Measurements from ENCODE around the gene C1orf226.
A peak's percentile ranks its signal among the peaks of the same experiment; 100 is the strongest.

Gene C1orf226

DNA sequence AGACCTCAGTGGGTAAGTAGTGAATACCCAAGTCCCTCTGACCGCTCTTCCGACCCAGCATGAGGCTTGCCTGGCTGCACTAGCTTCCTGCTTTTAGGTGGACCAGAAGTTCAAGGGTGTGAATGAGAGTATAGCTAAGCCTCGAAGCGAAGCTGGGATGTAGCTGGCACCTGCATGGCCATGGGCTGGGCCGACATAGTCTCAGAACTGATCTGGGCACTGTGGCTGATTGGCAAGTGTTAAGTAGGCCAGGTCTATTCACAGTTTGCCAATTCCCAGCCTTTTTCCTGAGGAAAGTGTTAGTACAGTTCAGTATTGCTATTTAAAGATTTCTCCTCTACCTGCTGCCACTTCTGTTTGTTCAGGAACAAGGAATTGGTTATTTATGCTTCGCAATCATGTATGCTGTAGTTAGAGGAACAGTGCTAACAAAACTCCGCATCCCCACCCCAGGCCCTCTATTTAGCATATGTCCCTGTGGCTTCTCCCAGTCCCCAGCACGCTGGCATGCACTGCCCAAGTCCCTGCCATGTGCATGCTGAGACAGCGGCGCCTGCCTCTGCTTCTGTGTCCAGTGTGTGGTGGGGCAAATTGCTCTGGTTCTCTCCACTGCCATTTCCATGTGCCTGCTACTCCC, 21.2 kb upstream of the C1orf226 start:
- Mint-ChIP-seq H3K4me3 (no peak overlapping the region), H3K9me3 (no peaks in the 10 kb centered on the region), H3K27ac (no peak overlapping the region), H3K36me3 (no peaks in the 10 kb centered on the region), H3K4me1 (no peaks in the 10 kb centered on the region)
- DNase-seq (ENCODE audit: low spot score in 2 of 2) (no peak), ATAC-seq (no peak)

DNA sequence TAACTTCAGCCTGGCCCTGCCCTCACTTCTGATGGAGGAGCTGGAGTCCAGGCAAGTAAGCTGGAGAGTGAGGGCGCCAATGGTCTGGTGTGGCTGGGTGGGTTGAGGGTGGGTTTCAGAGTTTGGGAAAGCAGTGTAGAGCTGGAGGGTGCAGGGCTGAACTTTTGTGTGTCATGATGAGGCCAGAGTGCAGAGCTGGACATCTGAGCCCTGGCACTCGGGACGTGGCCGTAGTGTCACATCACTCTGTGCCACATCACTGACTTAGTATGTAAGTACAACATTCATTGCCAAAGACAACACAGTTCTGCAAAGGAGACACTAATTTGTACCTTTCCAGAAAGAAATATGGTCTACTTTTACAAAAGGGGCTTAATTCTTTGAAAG, 20.7 kb upstream of the C1orf226 start:
- Mint-ChIP-seq H3K4me1 (no peaks in the 10 kb centered on the region), H3K9me3 (no peaks in the 10 kb centered on the region), H3K4me3 (no peak overlapping the region), H3K27ac (no peak overlapping the region), H3K36me3 (no peaks in the 10 kb centered on the region)
- no peak for ATAC-seq
- DNase-seq (ENCODE audit: low spot score in 2 of 2), result no peak

DNA sequence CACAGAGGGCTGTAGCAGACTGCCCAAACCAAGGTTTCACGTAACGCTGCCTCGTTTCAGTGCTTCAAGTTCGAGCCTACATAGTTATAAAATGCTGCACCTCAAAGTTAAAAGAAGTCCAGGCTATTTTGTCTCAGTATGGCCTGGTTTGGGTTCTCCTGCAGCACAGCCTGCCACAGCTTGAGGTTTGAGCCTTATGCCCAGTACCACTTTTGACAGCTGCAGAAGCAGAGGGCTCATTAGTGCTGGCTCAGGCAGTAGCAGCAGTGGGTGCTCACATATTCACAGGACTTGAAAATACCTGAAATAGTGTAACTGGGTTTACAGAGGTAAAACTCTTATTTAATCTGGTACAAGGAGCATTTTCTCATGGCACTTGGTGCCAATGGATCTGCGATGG, 20.2 kb upstream of the C1orf226 start:
- ATAC-seq (no peak), DNase-seq (ENCODE audit: low spot score in 2 of 2) (no peak)
- Mint-ChIP-seq H3K9me3 (no peaks in the 10 kb centered on the region), H3K4me3 (no peak overlapping the region), H3K36me3 (no peaks in the 10 kb centered on the region), H3K27ac (no peak overlapping the region), H3K4me1 (no peaks in the 10 kb centered on the region)

- Mint-ChIP-seq H3K4me3 (no peak overlapping the region), H3K9me3 (no peaks in the 10 kb centered on the region), H3K36me3 (no peaks in the 10 kb centered on the region), H3K4me1 (no peaks in the 10 kb centered on the region), H3K27ac (no peak overlapping the region)
- DNase-seq (ENCODE audit: low spot score in 2 of 2), result no peak
- ATAC-seq, result no peak
Observed at GRCh38 chr1:162363823-162364222, 17.7 kb upstream of the C1orf226 start.

DNA sequence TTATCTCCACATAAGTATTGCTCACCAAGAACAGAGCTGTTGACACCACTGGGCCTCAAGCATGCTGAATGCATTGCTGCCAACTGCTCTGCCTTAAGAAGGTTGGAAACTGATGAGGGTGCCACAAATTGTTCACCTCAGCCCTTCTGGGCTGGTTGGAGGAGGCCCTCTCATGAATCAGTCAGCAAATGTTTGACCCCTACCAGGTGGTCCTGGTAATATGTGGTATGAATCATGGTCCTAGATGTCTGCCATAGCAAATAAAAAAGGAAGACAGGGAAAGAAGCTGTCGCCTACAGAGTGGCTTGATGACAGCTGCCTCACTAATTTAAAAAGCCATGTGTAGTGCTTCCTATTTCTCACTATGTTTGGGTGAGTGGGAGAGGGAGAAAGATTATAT, 17.0 kb upstream of the C1orf226 start:
- H3K4me1 Mint-ChIP-seq, result no peaks in the 10 kb centered on the region
- DNase-seq (ENCODE audit: low spot score in 2 of 2) (no peak), ATAC-seq (no peak)
- no peaks in the 10 kb centered on the region for H3K36me3 Mint-ChIP-seq
- H3K27ac Mint-ChIP-seq, result no peak overlapping the region
- no peak overlapping the region for H3K4me3 Mint-ChIP-seq
- no peaks in the 10 kb centered on the region for H3K9me3 Mint-ChIP-seq

DNA sequence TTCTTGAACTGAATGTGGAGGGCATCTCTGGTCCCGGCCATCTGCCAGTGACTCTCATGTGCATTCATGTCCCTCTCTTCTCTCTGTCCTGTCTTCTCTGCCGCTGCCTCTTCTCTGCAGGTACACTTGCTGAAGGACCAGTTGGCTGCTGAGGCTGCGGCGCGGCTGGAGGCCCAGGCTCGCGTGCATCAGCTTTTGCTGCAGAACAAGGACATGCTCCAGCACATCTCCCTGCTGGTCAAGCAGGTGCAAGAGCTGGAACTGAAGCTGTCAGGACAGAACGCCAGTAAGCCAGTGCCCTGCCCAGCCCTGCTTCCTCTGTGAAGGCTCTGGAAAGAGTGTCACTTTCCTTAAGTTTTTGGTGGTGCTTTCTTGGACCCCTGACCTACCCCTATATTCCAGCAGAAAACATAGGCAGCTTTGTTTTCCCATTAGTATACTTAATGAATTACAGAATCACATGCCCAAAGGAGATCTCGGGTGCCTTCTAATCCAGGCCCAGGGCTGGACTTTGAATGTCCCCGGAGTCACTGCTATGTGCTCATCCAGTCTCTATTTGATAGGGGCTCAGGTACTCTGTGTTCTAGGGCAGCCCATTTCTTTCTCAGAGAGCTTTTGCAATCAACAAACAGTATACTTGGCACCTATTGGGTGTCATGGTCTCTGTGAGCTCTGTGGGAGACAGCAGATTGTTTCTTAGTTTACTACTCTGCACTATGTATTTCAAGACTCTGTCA, 16.1 kb upstream of the C1orf226 start:
- Mint-ChIP-seq H3K27ac (no peak overlapping the region), H3K9me3 (no peaks in the 10 kb centered on the region), H3K4me1 (no peaks in the 10 kb centered on the region)

GRCh38 chr1:162366149-162366548, 15.4 kb upstream of the C1orf226 start:
- H3K4me3 Mint-ChIP-seq, result no peak overlapping the region
- no peaks in the 10 kb centered on the region for H3K9me3 Mint-ChIP-seq
- H3K27ac Mint-ChIP-seq, result no peak overlapping the region
- no peaks in the 10 kb centered on the region for H3K36me3 Mint-ChIP-seq
- DNase-seq (ENCODE audit: low spot score in 2 of 2), result no peak
- no peaks in the 10 kb centered on the region for H3K4me1 Mint-ChIP-seq
- no peak for ATAC-seq

More for the DNA sequence above, 16.1 kb upstream of the C1orf226 start:
- no peak for DNase-seq (ENCODE audit: low spot score in 2 of 2)
- H3K36me3 Mint-ChIP-seq, result no peaks in the 10 kb centered on the region
- H3K4me3 Mint-ChIP-seq, result no peak overlapping the region
- ATAC-seq, result no peak

DNA sequence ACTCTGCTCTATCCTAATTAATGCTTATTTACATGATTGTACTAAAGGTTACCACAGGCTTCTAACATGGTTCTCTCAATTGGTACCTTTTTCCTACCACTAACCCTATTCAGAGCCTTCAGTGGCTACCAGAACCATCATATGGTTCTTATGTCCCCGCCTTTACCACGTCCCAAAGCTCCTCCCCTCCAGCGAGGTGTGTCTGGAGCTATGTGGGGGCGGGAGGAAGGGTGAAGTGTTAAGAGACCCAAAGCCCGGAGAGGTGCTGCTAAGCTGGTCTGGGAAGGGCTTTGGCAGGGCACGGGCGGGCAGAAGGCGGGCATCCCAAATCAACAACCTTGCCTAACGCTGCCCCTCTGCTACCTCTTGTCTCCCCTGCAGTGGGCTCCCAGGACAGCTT, 14.9 kb upstream of the C1orf226 start:
- Mint-ChIP-seq H3K27ac (no peak overlapping the region), H3K4me3 (peak overlapping the region; percentile 39), H3K36me3 (no peaks in the 10 kb centered on the region), H3K4me1 (no peaks in the 10 kb centered on the region), H3K9me3 (no peaks in the 10 kb centered on the region)
- ATAC-seq (no peak), DNase-seq (ENCODE audit: low spot score in 2 of 2) (no peak)

DNA sequence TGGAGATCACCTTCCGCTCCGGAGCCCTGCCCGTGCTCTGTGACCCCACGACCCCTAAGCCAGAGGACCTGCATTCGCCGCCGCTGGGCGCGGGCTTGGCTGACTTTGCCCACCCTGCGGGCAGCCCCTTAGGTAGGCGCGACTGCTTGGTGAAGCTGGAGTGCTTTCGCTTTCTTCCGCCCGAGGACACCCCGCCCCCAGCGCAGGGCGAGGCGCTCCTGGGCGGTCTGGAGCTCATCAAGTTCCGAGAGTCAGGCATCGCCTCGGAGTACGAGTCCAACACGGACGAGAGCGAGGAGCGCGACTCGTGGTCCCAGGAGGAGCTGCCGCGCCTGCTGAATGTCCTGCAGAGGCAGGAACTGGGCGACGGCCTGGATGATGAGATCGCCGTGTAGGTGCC, 14.5 kb upstream of the C1orf226 start:
- peaks cover under 1% of the 10 kb centered on the region for H3K4me1 Mint-ChIP-seq
- peak overlapping the region; percentile 39 for H3K4me3 Mint-ChIP-seq
- H3K27ac Mint-ChIP-seq, result no peak overlapping the region
- no peaks in the 10 kb centered on the region for H3K9me3 Mint-ChIP-seq
- no peak for ATAC-seq
- no peaks in the 10 kb centered on the region for H3K36me3 Mint-ChIP-seq
- DNase-seq (ENCODE audit: low spot score in 2 of 2), result no peak

- no peak for ATAC-seq
- no peak for DNase-seq (ENCODE audit: low spot score in 2 of 2)
- no peaks in the 10 kb centered on the region for H3K36me3 Mint-ChIP-seq
- H3K27ac Mint-ChIP-seq, result no peak overlapping the region
- no peak overlapping the region for H3K4me3 Mint-ChIP-seq
- no peaks in the 10 kb centered on the region for H3K9me3 Mint-ChIP-seq
- peaks cover 7% of the 10 kb centered on the region for H3K4me1 Mint-ChIP-seq
Observed at GRCh38 chr1:162367772-162368171, 13.8 kb upstream of the C1orf226 start.

- no peak for ATAC-seq
- peaks cover 8% of the 10 kb centered on the region for H3K4me1 Mint-ChIP-seq
- DNase-seq (ENCODE audit: low spot score in 2 of 2), result no peak
- H3K4me3 Mint-ChIP-seq, result no peak overlapping the region
- H3K36me3 Mint-ChIP-seq, result no peaks in the 10 kb centered on the region
- no peak overlapping the region for H3K27ac Mint-ChIP-seq
- H3K9me3 Mint-ChIP-seq, result no peaks in the 10 kb centered on the region
Observed at GRCh38 chr1:162368451-162368850, 13.1 kb upstream of the C1orf226 start.

DNA sequence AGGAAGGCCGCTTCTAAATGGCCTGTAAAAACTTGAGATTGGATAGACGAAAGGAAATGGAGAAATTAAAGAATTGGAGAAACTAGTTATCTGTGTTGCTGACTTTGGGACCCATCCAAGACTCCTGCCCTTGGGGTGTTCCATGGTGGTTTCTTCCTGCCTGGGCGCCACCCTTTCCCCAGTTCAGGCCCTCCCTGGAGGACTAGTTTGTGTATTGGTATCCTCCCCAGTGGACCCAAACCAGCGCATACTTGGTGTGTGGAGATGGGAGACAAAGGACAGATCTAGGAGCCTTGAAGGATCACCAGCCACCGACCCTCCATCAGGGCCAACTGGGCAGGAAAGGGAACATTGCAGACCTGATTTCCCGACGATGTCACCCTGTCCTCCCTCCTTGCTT, 12.0 kb upstream of the C1orf226 start:
- H3K4me1 Mint-ChIP-seq, result peaks cover 8% of the 10 kb centered on the region
- ATAC-seq (no peak), DNase-seq (ENCODE audit: low spot score in 2 of 2) (no peak)
- no peaks in the 10 kb centered on the region for H3K36me3 Mint-ChIP-seq
- H3K9me3 Mint-ChIP-seq, result no peaks in the 10 kb centered on the region
- no peak overlapping the region for H3K27ac Mint-ChIP-seq
- H3K4me3 Mint-ChIP-seq, result no peak overlapping the region

DNA sequence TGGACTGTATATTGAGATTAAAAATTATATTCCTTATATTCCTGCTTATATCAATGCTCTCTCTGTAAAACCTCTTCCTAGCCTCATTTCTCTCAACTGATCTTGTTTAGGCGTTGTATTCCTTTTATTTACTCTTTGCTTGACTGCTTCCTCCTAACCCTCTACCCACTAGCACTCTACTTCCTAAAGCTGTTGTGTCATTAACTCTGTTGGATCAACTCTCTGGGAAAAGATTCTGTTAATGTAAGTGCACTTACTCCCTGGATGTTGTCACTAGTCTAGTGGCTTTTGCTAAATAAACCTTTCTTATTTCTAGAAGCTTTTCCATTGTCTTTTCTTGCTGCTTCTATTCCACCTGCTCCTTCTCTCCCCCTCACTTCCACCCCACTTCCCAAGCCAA, 11.4 kb upstream of the C1orf226 start:
- Mint-ChIP-seq H3K4me3 (no peak overlapping the region), H3K36me3 (no peaks in the 10 kb centered on the region), H3K27ac (no peak overlapping the region), H3K9me3 (no peaks in the 10 kb centered on the region), H3K4me1 (peaks cover 8% of the 10 kb centered on the region)
- no peak for DNase-seq (ENCODE audit: low spot score in 2 of 2)
- no peak for ATAC-seq

DNA sequence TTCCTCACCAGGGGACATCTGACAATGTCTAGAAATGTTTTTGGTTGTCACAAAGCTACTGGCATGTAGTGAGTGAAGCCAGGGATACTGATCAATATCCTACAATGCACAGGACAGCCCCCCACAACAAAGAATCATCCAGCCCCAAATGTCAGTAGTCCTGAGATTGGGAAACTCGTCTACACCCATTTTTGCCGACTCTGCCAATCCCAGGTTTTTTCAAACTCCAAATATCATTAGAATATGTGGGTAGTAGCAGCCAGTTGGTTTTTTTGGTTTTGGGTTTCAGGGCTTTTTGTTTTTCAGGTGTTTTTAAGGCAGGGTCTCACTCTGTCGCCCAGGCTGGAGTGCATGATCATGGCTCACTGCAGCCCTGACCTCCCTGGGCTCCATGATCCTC, 10.8 kb upstream of the C1orf226 start:
- Mint-ChIP-seq H3K27ac (no peak overlapping the region), H3K9me3 (no peaks in the 10 kb centered on the region), H3K36me3 (no peaks in the 10 kb centered on the region), H3K4me1 (peaks cover 8% of the 10 kb centered on the region), H3K4me3 (no peak overlapping the region)
- ATAC-seq (no peak), DNase-seq (ENCODE audit: low spot score in 2 of 2) (no peak)

DNA sequence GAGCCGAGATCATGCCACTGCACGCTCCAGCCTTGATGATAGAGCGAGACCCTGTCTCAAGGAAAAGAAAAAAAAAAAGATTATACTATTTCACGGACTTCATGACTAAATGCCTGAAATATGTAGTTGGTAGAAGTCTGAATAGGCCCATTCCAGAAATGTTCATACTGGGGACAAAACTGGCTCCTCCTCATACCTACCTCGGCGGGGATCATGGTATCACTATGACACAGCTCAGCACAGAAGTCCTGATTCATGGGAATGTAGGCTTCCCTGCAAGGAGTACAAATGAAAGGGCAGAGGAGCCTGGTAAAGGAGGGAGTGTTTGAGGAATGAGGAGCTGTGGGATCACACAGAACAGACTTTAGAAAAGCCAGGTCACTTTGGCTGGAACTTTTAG, 9.9 kb upstream of the C1orf226 start:
- no peaks in the 10 kb centered on the region for H3K9me3 Mint-ChIP-seq
- DNase-seq (ENCODE audit: low spot score in 2 of 2) (no peak), ATAC-seq (no peak)
- H3K36me3 Mint-ChIP-seq, result no peaks in the 10 kb centered on the region
- H3K27ac Mint-ChIP-seq, result no peak overlapping the region
- peaks cover 8% of the 10 kb centered on the region for H3K4me1 Mint-ChIP-seq
- no peak overlapping the region for H3K4me3 Mint-ChIP-seq

All from stimulated activated effector memory CD8-positive, alpha-beta T cell treated with anti-CD3 and anti-CD28 coated beads, Interleukin-12 subunit alpha, Interleukin-12 subunit beta, amount 100 ng/mL, for 72 hours (primary cell).